Measurements from ENCODE around the gene BAG1. TPM values are rescaled to one million over a fixed set of nuclear protein-coding genes. Genes with fewer than 3 reads are reported as not detected.
A peak's percentile ranks its signal among the peaks of the same experiment; 100 is the strongest.

BAG1 gene
- total and polyA plus RNA-seq, 7 donors = 125 to 371 (median 253) TPM

- no peak for DNase-seq
- ATAC-seq = no peak
- Histone ChIP-seq H3K4me1 (peaks cover 4% of the 10 kb centered on the region), H3K36me3 (ENCODE audit: insufficient read depth in 1 of 2, low read depth in 1 of 2) (no peaks in the 10 kb centered on the region), H3K4me3 (no peak overlapping the region), H3K27ac (no peak overlapping the region), H3K9me3 (no peaks in the 10 kb centered on the region), H3K27me3 (ENCODE audit: insufficient read depth in 3 of 3, low read length in 2 of 3) (no peaks in the 10 kb centered on the region)
- TF ChIP-seq, protein P1, sequence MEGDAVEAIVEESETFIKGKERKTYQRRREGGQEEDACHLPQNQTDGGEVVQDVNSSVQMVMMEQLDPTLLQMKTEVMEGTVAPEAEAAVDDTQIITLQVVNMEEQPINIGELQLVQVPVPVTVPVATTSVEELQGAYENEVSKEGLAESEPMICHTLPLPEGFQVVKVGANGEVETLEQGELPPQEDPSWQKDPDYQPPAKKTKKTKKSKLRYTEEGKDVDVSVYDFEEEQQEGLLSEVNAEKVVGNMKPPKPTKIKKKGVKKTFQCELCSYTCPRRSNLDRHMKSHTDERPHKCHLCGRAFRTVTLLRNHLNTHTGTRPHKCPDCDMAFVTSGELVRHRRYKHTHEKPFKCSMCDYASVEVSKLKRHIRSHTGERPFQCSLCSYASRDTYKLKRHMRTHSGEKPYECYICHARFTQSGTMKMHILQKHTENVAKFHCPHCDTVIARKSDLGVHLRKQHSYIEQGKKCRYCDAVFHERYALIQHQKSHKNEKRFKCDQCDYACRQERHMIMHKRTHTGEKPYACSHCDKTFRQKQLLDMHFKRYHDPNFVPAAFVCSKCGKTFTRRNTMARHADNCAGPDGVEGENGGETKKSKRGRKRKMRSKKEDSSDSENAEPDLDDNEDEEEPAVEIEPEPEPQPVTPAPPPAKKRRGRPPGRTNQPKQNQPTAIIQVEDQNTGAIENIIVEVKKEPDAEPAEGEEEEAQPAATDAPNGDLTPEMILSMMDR (IDR thresholded peaks at IDR 0.05) = no peak
- intact Hi-C loops (cut with DNase I) = loop anchor here in 1 of 2 donors (2.0 to 5.0 kb wide), 2 partner anchors 55 to 147 kb away; no protein-coding TSS in a partner anchor
- 77 to 87% (median 79%) methylated on average over 8 of the region's 8 CpGs for WGBS, 3 donors
These were observed 36.8 kb downstream of the BAG1 start for GRCh38 chr9:33227741-33228140.

GRCh38 chr9:33227008-33227398 lies 37.5 kb downstream of the BAG1 start:
- no peak overlapping the region for H3K4me3 ChIP-seq
- no peak for ATAC-seq
- peaks cover 4% of the 10 kb centered on the region for H3K4me1 ChIP-seq
- 87 to 88% (median 87%) methylated on average over 10 of the region's 10 CpGs for WGBS, 3 donors
- TF ChIP-seq, protein P1 (IDR thresholded peaks at IDR 0.05) = no peak
- no peak overlapping the region for H3K27ac ChIP-seq
- H3K36me3 ChIP-seq (ENCODE audit: insufficient read depth in 1 of 2, low read depth in 1 of 2) = no peaks in the 10 kb centered on the region
- DNase-seq = peak; percentile 35 to 70
- intact Hi-C loops (cut with DNase I) = loop anchor here in 1 of 2 donors (2.0 to 5.0 kb wide), 2 partner anchors 55 to 146 kb away; no protein-coding TSS in a partner anchor
- no peaks in the 10 kb centered on the region for H3K27me3 ChIP-seq (ENCODE audit: insufficient read depth in 3 of 3, low read length in 2 of 3)
- no peaks in the 10 kb centered on the region for H3K9me3 ChIP-seq

- WGBS, 3 donors = 26 to 32% (median 27%) methylated on average over 6 of the region's 6 CpGs
- no peak for DNase-seq
These were observed 39.0 kb downstream of the BAG1 start for GRCh38 chr9:33225319-33226147.

DNA sequence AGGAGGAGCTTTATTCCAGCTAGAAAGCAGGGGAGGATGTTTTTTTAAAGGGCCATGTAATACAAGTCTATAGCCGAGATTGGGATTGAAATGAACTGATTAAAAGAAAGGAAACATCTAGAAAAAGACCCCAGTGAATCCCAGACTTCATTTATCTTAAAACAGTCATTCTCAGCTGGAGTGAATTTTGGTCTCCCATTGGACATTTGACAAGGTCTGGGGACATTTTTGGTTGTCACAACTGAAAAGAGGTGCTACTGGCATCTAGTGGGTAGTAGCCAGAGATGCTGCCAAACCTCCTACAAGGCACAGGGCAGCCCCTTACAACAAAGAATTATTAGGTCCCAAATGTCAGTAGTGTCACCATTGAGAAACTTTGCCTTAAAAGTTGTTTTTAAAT lies 40.8 kb downstream of the BAG1 start:
- Histone ChIP-seq H3K36me3 (ENCODE audit: insufficient read depth in 1 of 2, low read depth in 1 of 2) (no peaks in the 10 kb centered on the region), H3K4me3 (no peak overlapping the region), H3K27ac (no peak overlapping the region), H3K9me3 (no peaks in the 10 kb centered on the region), H3K4me1 (peaks cover 4% of the 10 kb centered on the region), H3K27me3 (ENCODE audit: insufficient read depth in 3 of 3, low read length in 2 of 3) (peaks cover 0 to 2% (median 0%) of the 10 kb centered on the region in 3 donors)
- whole genome bisulfite sequencing, 3 donors = 81 to 83% (median 81%) methylated on average over 1 of the region's 1 CpG
- DNase-seq (no peak), ATAC-seq (no peak)
- TF ChIP-seq, protein P1 (IDR thresholded peaks at IDR 0.05) = no peak
- intact Hi-C loops (cut with DNase I) = loop anchor here in 1 of 2 donors (5.0 kb wide), 1 partner anchor 46 kb away; no protein-coding TSS in a partner anchor

More at GRCh38 chr9:33225319-33226147, 39.0 kb downstream of the BAG1 start:
- intact Hi-C loops (cut with DNase I) = loop anchor here (1.0 to 5.0 kb wide), 3 partner anchors 53 to 145 kb away; no protein-coding TSS in a partner anchor
- Histone ChIP-seq H3K27ac (no peak overlapping the region), H3K27me3 (ENCODE audit: insufficient read depth in 3 of 3, low read length in 2 of 3) (peaks cover 0 to under 1% (median 0%) of the 10 kb centered on the region in 3 donors), H3K9me3 (no peaks in the 10 kb centered on the region), H3K4me3 (no peak overlapping the region), H3K4me1 (peaks cover 4% of the 10 kb centered on the region), H3K36me3 (ENCODE audit: insufficient read depth in 1 of 2, low read depth in 1 of 2) (no peaks in the 10 kb centered on the region)
- ATAC-seq = peak; percentile 50 to 87 (median 76)
- TF ChIP-seq, protein P1 (IDR thresholded peaks at IDR 0.05) = peak; percentile 88

All from psoas muscle (tissue), 8 donors.